ENCODE results near the gene SLC25A19.
A peak's percentile ranks its signal among the peaks of the same experiment; 100 is the strongest.
"Not testable (repeated sequence)": the region's sequence is repeated elsewhere in the genome, so short reads cannot be mapped to it uniquely, and the experiment has no call there.

The SLC25A19 gene

DNA sequence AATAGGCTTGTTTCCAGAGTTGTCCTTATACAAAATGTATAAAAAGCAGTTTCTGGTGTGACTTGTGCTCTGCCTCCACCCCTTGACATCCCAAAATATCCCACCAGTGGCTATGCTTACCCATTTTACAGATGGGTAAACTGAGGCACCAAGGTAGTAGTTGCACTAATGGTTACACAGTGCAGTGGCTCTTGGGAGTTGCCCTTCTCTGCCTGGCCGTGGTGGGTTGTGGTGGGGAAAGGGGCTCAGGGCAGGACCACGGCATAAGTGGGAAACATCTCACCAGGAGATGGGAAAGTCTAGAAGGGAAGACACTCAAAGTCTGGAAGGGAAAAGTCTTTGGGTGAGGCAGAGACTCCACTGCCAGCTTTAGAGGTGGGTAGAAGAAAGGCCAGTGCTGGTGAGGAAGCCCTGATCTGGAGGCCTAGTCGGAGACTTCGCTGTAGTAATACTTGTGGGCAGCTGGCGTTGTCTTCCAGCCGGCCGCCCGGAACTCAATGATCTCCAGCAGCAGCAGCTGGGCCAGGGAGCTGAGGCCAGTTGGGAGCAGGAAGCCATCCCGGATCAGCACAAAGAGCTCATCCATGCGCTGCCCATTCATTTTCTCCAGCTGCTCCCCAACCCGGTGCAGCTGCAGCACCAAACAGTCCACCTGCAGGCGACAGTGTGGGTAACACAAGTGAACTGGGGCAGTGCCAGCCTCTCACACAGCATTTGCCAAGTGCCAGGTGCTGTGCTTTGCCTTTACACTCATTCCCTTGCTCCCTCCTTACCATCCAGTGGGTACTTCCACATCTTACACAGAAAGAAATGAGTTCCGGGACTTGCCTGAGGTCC is 22.7 kb downstream of the SLC25A19 start:
- DNase-seq = no peak

- DNase-seq = no peak
Measured at GRCh38 chr17:75265614-75266315, 23.5 kb downstream of the SLC25A19 start.

DNA sequence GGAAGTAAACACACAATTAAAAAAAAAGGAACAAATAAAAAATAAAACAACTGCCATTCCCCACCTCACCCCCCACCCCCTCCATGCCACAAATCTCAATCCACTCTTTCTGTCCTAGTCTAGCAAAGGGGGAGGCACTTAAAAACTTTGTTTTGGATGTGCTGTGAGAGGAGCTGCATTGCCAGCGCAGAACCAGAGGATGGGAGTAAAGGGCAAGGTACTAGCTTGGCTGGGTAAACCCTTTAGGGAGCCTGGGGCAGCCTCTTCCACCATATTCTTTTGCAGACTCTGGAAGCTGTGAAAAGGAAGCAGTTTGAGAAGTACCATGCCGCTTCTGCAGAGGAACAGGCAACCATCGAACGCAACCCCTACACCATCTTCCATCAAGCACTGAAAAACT is 26.2 kb downstream of the SLC25A19 start:
- DNase-seq = no peak

- no peak for DNase-seq
Measured at GRCh38 chr17:75262112-75262606, 27.1 kb downstream of the SLC25A19 start.

DNA sequence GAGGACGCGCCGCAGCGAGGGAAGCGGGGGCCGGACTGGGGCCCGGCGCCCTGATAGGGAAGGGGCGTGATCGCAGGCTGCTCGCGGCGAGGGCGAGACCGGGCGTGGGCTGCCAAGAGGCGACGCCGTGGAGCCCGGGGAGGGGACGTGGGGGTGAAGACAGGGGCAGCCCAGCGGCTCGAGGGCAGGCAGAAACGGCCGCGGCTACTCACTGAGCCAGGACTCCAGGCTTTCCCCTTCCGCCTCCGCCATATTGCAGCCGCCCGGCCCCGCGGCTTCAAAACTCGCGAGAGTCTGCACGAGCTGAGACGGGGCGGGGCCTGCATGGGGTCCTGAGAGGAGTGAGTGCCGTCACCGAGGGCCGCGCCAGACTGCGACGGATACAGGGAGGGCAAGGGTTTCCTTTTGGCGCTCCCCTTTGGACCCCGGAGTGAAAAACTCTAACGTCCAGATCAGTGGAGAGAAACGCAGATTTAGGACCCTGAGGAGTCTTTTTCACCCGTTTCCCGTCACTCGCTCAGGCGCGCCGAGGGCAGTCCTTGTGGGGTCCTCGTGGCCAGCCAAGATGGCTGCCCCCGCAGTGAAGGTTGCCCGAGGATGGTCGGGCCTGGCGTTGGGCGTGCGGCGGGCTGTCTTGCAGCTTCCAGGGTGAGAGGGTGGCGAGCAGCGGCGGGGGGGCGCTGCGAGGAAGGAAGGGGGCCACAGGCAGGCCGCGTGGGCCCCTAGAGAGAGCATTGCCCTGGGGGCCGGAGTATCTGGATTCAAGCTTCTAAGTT is 27.7 kb downstream of the SLC25A19 start, which contains the start of the genes GGA3 and MRPS7:
GGA3 (minus strand) TSS at position 271 of the 776 bp plus-strand sequence; CDS start at position 252, 19 bp downstream.
MRPS7 (plus strand) TSS at position 544 of the 776 bp plus-strand sequence; CDS start at position 566, 22 bp downstream.
- DNase-seq = peak; percentile 89

GRCh38 chr17:75260641-75261335 is 28.4 kb downstream of the SLC25A19 start:
- no peak for DNase-seq

DNA sequence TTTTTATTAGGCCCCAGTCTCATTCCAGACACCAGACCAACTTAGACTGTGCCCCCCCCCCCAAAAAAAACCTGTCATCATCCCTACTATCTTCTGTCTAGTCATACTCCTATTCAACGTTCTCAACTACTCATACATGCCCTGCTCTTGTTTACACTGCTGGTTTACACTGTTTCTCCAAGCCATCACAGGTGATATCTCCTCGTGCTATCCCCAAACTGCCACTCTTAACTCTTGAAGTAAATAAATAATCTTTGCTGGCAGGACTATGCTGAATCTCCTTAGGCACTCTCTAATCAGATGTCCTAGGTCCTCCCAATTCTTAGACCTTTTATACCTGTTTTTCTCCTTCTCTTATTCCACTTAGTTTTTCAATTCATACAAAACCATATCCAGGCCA is 32.0 kb downstream of the SLC25A19 start:
- DNase-seq = not testable (repeated sequence)

DNA sequence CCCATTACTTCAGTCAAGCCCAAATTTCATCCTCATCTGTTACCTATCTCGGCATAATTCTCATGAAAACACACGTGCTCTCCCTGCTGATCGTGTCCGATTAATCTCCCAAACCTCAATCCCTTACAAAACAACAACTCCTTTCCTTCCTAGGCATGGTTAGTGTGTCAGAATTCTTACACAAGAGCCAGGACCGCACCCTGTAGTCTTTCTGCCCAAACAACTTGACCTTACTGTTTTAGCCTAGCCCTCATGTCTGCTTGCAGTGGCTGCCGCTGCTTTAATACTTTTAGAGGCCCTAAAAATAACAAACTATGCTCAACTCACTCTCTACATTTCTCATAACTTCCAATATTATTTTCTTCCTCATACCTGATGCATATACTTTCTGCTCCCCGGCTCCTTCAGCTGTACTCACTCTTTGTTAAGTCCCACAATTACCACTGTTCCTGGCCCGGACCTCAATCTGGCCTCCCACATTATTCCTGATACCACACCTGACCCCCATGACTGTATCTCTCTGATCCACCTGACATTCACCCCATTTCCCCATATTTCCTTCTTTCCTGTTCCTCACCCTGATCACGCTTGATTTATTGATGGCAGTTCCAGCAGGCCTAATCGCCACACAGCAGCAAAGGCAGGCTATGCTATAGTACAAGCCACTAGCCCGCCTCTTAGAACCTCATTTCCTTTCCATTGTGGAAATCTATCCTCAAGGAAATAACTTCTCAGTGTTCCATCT is 33.1 kb downstream of the SLC25A19 start:
- not testable (repeated sequence) for DNase-seq

- DNase-seq = no peak
Measured at GRCh38 chr17:75252039-75252816, 37.0 kb downstream of the SLC25A19 start.

GRCh38 chr17:75250009-75250471 is 39.2 kb downstream of the SLC25A19 start:
- peak; percentile 51 for DNase-seq

GRCh38 chr17:75249564-75249963 is 39.7 kb downstream of the SLC25A19 start:
- no peak for DNase-seq

- no peak for DNase-seq
Measured at GRCh38 chr17:75246404-75246803, 42.8 kb downstream of the SLC25A19 start.

DNA sequence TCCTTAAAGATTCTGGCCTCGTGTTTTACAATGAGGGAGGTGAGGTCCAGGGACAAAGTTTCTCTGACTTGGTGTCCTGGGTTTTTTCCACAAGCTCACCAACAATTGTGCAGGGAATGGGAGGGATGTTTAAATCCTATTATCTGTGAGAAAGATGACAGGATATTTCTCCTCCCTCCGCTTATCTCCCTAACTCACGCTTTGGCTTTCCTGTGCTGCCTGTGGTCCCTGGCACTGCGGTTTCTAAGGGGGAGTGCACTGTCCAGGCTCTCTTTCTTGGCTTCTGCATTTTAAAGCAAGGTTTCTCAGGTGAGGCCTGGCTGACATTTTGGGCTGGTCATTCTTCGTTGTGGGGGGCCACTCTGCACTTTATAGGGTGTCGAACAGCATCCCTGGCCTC is 44.2 kb downstream of the SLC25A19 start:
- no peak for DNase-seq

- no peak for DNase-seq
Measured at GRCh38 chr17:75244133-75244866, 44.9 kb downstream of the SLC25A19 start.

DNA sequence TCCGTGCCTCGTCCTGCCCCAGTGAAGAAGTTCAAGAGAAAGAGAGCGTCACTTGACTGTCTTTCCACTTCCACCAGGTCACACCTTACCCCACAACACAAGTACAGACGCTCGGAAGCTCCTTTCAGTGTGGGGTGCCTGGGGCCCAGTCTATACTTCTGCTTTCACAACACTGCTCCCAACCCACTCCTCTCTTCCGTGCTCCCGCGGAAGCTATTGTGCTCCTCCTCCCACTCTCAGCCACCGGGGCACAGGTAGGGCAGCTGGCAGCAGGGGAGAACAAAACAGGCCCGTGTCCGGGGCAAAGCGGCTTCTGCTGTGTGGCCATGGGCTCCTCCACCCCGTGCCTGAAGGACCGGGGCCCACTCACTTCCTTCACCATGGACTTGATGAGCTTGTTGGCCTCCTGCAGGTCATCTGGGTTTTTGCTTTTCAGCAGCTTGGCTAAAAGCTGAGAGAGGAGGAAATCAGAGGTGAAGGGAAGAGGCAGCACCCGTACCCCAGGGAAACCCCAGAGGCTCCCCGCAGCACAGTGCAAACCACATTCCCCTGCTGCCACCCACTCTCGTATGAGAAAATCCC is 46.7 kb downstream of the SLC25A19 start:
- DNase-seq = no peak

DNA sequence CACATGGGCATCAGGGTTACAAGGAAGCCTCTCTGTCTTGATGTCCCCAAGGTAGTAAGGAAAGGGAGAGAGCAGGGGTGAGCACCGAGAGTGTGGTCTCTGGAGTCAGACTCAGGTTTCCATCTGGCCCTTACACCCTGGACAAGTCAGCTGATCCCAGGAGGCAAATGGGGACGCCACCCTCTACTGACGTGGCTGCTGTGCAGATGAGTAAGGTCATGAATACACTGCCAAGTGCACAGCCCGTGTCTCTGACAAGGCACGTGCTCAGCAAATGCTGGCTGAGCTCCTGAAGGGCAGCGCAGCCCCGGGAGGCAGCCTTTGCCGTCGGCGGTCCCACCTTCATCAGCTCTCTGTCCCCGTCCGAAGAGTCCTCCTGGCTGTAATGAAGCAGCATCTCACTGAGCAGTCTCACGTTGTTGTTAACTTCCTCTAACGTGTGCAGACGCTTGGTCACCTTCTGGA is 47.2 kb downstream of the SLC25A19 start:
- DNase-seq = no peak

- no peak for DNase-seq
Measured at GRCh38 chr17:75241502-75241901, 47.7 kb downstream of the SLC25A19 start.

DNA sequence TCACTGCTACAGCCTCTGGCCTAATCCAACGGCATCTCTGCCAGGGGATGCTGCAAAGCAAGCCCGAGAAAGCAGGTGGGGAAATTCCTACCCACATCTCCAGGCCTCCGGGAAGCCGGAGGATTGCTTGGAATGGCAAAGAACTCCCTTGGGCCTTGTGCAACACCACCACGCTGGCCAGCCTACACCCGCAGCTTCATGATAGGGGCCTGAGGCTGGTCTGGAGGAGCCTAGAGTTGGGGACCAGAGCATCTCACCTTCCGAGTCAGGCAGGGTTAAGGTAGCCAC is 48.1 kb downstream of the SLC25A19 start:
- no peak for DNase-seq

GRCh38 chr17:75240394-75241142 is 48.7 kb downstream of the SLC25A19 start:
- DNase-seq = no peak
